ENCODE measurements around the gene PLIN3. TPM values are rescaled to one million over a fixed set of nuclear protein-coding genes. Genes with fewer than 3 reads are reported as not detected.

PLIN3 gene
- polyA plus RNA-seq (ENCODE audit: low read depth in 6 of 6): 10 to 100 TPM; 35.0 to 57.6 (median 40.4) TPM

GRCh38 chr19:4867534-4868285 lies at the start of gene PLIN3:
Gene PLIN3 (minus strand): TSS chr19:4867667. CDS start chr19:4861394, 6,273 bp downstream.
- ATAC-seq (ENCODE audit: low read depth in 2 of 2) (peak; percentile 86 to 87), DNase-seq (peak; percentile 81)
- H3K27me3 Mint-ChIP-seq: no peaks in the 10 kb centered on the region
- peak within 1 kb of the TSS; percentile 79 to 93 (median 89) for H3K4me3 Mint-ChIP-seq
- no peaks in the 10 kb centered on the region for H3K36me3 Mint-ChIP-seq
- no peaks in the 10 kb centered on the region for H3K9me3 Mint-ChIP-seq
- H3K27ac Mint-ChIP-seq: peak within 1 kb of the TSS; percentile 77 to 93 (median 84)
- H3K4me1 Mint-ChIP-seq: peaks cover 9 to 46% (median 25%) of the 10 kb centered on the region in 3 donors

GRCh38 chr19:4916292-4917082 lies 49.0 kb upstream of the PLIN3 start:
- Mint-ChIP-seq H3K9me3 (no peaks in the 10 kb centered on the region), H3K27ac (peak overlapping the region; percentile 95 to 99 (median 98)), H3K4me1 (peaks cover 33 to 58% (median 53%) of the 10 kb centered on the region in 3 donors), H3K36me3 (peaks cover 0 to 7% of the 10 kb centered on the region in 2 donors), H3K4me3 (peak overlapping the region; percentile 96 to 100 (median 100)), H3K27me3 (no peaks in the 10 kb centered on the region)
- peak; percentile 78 to 81 for ATAC-seq (ENCODE audit: low read depth in 2 of 2)
- peak; percentile 62 for DNase-seq

GRCh38 chr19:4914736-4915501 lies 47.5 kb upstream of the PLIN3 start:
- Mint-ChIP-seq H3K4me3 (peak overlapping the region; percentile 96 to 100 (median 100)), H3K36me3 (peaks cover 0 to 7% of the 10 kb centered on the region in 2 donors), H3K27ac (peak overlapping the region in 5 of 6 donors; percentile 88 to 99 (median 96)), H3K27me3 (no peaks in the 10 kb centered on the region), H3K4me1 (peaks cover 36 to 68% (median 64%) of the 10 kb centered on the region in 3 donors), H3K9me3 (no peaks in the 10 kb centered on the region)
- DNase-seq (no peak), ATAC-seq (ENCODE audit: low read depth in 2 of 2) (no peak)

- no peak for ATAC-seq (ENCODE audit: low read depth in 2 of 2)
- peaks cover 0 to 7% of the 10 kb centered on the region in 2 donors for H3K36me3 Mint-ChIP-seq
- H3K9me3 Mint-ChIP-seq: no peaks in the 10 kb centered on the region
- peak overlapping the region; percentile 56 to 91 (median 66) for H3K27ac Mint-ChIP-seq
- peak overlapping the region; percentile 96 to 100 (median 100) for H3K4me3 Mint-ChIP-seq
- no peak for DNase-seq
- no peaks in the 10 kb centered on the region for H3K27me3 Mint-ChIP-seq
- peaks cover 36 to 68% (median 64%) of the 10 kb centered on the region in 3 donors for H3K4me1 Mint-ChIP-seq
These were observed 46.7 kb upstream of the PLIN3 start for GRCh38 chr19:4913996-4914735.

GRCh38 chr19:4911786-4912672 lies 44.6 kb upstream of the PLIN3 start:
- Mint-ChIP-seq H3K9me3 (no peaks in the 10 kb centered on the region), H3K27me3 (no peaks in the 10 kb centered on the region), H3K4me3 (peak overlapping the region; percentile 73 to 99 (median 92)), H3K36me3 (peaks cover 0 to 7% of the 10 kb centered on the region in 2 donors), H3K27ac (peak overlapping the region; percentile 48 to 79 (median 73)), H3K4me1 (peaks cover 46 to 78% (median 75%) of the 10 kb centered on the region in 3 donors)
- ATAC-seq (ENCODE audit: low read depth in 2 of 2): peak; percentile 34 to 35
- DNase-seq: peak; percentile 65

- Mint-ChIP-seq H3K27ac (peak overlapping the region in 5 of 6 donors; percentile 39 to 79 (median 70)), H3K4me1 (peaks cover 41 to 72% (median 69%) of the 10 kb centered on the region in 3 donors)
These were observed 43.8 kb upstream of the PLIN3 start for GRCh38 chr19:4911314-4911713.

GRCh38 chr19:4910594-4911281 lies 43.3 kb upstream of the PLIN3 start:
- no peaks in the 10 kb centered on the region for H3K9me3 Mint-ChIP-seq
- no peaks in the 10 kb centered on the region for H3K36me3 Mint-ChIP-seq
- H3K4me1 Mint-ChIP-seq: peaks cover 41 to 68% (median 64%) of the 10 kb centered on the region in 3 donors
- H3K27me3 Mint-ChIP-seq: no peaks in the 10 kb centered on the region
- peak overlapping the region; percentile 82 to 99 (median 92) for H3K4me3 Mint-ChIP-seq
- ATAC-seq (ENCODE audit: low read depth in 2 of 2) (no peak), DNase-seq (no peak)
- H3K27ac Mint-ChIP-seq: peak overlapping the region in 3 of 6 donors; percentile 25 to 70 (median 42)

More at GRCh38 chr19:4911314-4911713, 43.8 kb upstream of the PLIN3 start:
- Mint-ChIP-seq H3K9me3 (no peaks in the 10 kb centered on the region), H3K4me3 (peak overlapping the region; percentile 82 to 99 (median 92)), H3K36me3 (peaks cover 0 to 1% of the 10 kb centered on the region in 2 donors), H3K27me3 (no peaks in the 10 kb centered on the region)
- ATAC-seq (ENCODE audit: low read depth in 2 of 2): no peak
- no peak for DNase-seq

GRCh38 chr19:4909897-4910593 lies 42.6 kb upstream of the PLIN3 start:
- Mint-ChIP-seq H3K27ac (peak overlapping the region in 5 of 6 donors; percentile 25 to 70 (median 63)), H3K9me3 (no peaks in the 10 kb centered on the region), H3K4me1 (peaks cover 41 to 62% (median 57%) of the 10 kb centered on the region in 3 donors), H3K27me3 (no peaks in the 10 kb centered on the region), H3K36me3 (no peaks in the 10 kb centered on the region), H3K4me3 (peak overlapping the region; percentile 82 to 99 (median 92))
- ATAC-seq (ENCODE audit: low read depth in 2 of 2) (peak; percentile 93), DNase-seq (peak; percentile 91)

GRCh38 chr19:4909156-4909896 lies 41.9 kb upstream of the PLIN3 start, which contains the start of gene UHRF1:
Gene UHRF1 (plus strand): TSS chr19:4909501. CDS start chr19:4910886, 1,385 bp downstream.
- H3K4me3 Mint-ChIP-seq: peak within 1 kb of the TSS; percentile 82 to 99 (median 92)
- H3K27ac Mint-ChIP-seq: peak within 1 kb of the TSS in 4 of 6 donors; percentile 36 to 70 (median 64)
- H3K27me3 Mint-ChIP-seq: no peaks in the 10 kb centered on the region
- DNase-seq (no peak), ATAC-seq (ENCODE audit: low read depth in 2 of 2) (no peak)
- no peaks in the 10 kb centered on the region for H3K9me3 Mint-ChIP-seq
- H3K4me1 Mint-ChIP-seq: peaks cover 35 to 60% (median 50%) of the 10 kb centered on the region in 3 donors
- no peaks in the 10 kb centered on the region for H3K36me3 Mint-ChIP-seq

- ATAC-seq (ENCODE audit: low read depth in 2 of 2): no peak
- Mint-ChIP-seq H3K4me3 (peak overlapping the region; percentile 66 to 82 (median 70)), H3K9me3 (no peaks in the 10 kb centered on the region), H3K36me3 (no peaks in the 10 kb centered on the region), H3K27ac (no peak overlapping the region), H3K4me1 (peaks cover 30 to 54% (median 44%) of the 10 kb centered on the region in 3 donors), H3K27me3 (no peaks in the 10 kb centered on the region)
- DNase-seq: no peak
These were observed 41.3 kb upstream of the PLIN3 start for GRCh38 chr19:4908781-4909155.

All from naive B cell (primary cell).